B cell (primary cell): ENCODE measurements around the gene SLC4A5. TPM values are rescaled to one million over a fixed set of nuclear protein-coding genes. Genes with fewer than 3 reads are reported as not detected.
"Not testable (repeated sequence)": the region's sequence is repeated elsewhere in the genome, so short reads cannot be mapped to it uniquely, and the experiment has no call there.

Source experiments
- ATAC-seq: fragments of 200-7000 bp; cut with Tn5 transposase; one replicate; pipeline ENCODE4 v1.10.0; 2021; ENCODE audit warnings: low read depth, mild to moderate bottlenecking, moderate number of reproducible peaks, moderate library complexity
- CTCF ChIA-PET: fragments of 350-600 bp; sonication (Branson Sonifier 250); formaldehyde crosslinking; loops from one replicate; lab custom pipeline; 2021; ENCODE audit warnings: antibody characterized with exemption, inconsistent platforms; lab: Charles Lee
- POLR2A ChIA-PET: fragments of 350-600 bp; sonication (Branson Sonifier 250); formaldehyde crosslinking; loops from one replicate; lab custom pipeline; 2021; ENCODE audit warnings: antibody characterized with exemption; lab: Charles Lee
- DNase-seq: peaks from one replicate; pipeline ENCODE4 v3.0.0; 2013
- H2AFZ ChIP-seq: 2 replicates; pipeline ENCODE4 v1.6.1; 2012; ENCODE audit warnings: mild to moderate bottlenecking, low read depth, low read length; ENCODE audit not compliant: insufficient read depth, poor library complexity, severe bottlenecking
- H3K27ac ChIP-seq, 2 donors: 1 replicate in 1 of 2; 2 replicates in 1 of 2; pipeline ENCODE4 v1.5.1; 2012 to 2013; ENCODE audit warnings: low read length in 2 of 2, mild to moderate bottlenecking in 2 of 2, moderate library complexity in 1 of 2
- H3K27me3 ChIP-seq, 4 experiments: fragments of 200-600 bp in 1 of 4; sonication (generic) in 1 of 4; replicated peaks in 1 of 4; 1 replicate in 2 of 4; 2 replicates in 2 of 4; pipeline versions ENCODE4 v1.6.1 to v1.7.0; 2013 to 2016; ENCODE audit warnings: low read length in 3 of 4, mild to moderate bottlenecking in 2 of 4, mixed read lengths in 1 of 4, moderate library complexity in 1 of 4; ENCODE audit not compliant: insufficient read depth in 4 of 4, control insufficient read depth in 3 of 4; ENCODE audit errors: control extremely low read depth in 1 of 4
- H3K36me3 ChIP-seq, 2 experiments: replicated peaks in 1 of 2; 1 replicate in 1 of 2; 2 replicates in 1 of 2; pipeline versions ENCODE4 v1.6.1 to v1.7.1; 2013; ENCODE audit warnings: low read length in 1 of 2; ENCODE audit not compliant: insufficient read depth in 2 of 2, control insufficient read depth in 1 of 2; ENCODE audit errors: control extremely low read depth in 1 of 2, extremely low read depth in 1 of 2
- H3K4me1 ChIP-seq, 2 donors: fragments of 200-600 bp in 1 of 2; sonication (generic) in 1 of 2; 1 replicate in 1 of 2; 2 replicates in 1 of 2; pipeline versions ENCODE4 v1.5.1 to v1.6.1; 2013 to 2017; ENCODE audit warnings: low read length in 2 of 2; ENCODE audit not compliant: control insufficient read depth in 2 of 2, insufficient read depth in 2 of 2
- H3K4me2 ChIP-seq: replicated peaks from 2 replicates; pipeline ENCODE3; 2012; ENCODE audit warnings: mild to moderate bottlenecking, low read depth, low read length; ENCODE audit not compliant: poor library complexity, severe bottlenecking
- H3K4me3 ChIP-seq, 5 experiments: fragments of 200-600 bp in 1 of 5; sonication (generic) in 1 of 5; 1 replicate in 3 of 5; 2 replicates in 2 of 5; pipeline versions ENCODE4 v1.5.1 to v1.7.0; 2011 to 2016; ENCODE audit warnings: low read length in 4 of 5, mild to moderate bottlenecking in 4 of 5, low read depth in 2 of 5, control low read depth in 1 of 5, moderate library complexity in 1 of 5; ENCODE audit not compliant: insufficient read depth in 1 of 5; ENCODE audit errors: control extremely low read depth in 1 of 5, extremely low read depth in 1 of 5
- H3K79me2 ChIP-seq: fragments of 200-600 bp; sonication (generic); one replicate; pipeline ENCODE4 v1.6.0; 2016; ENCODE audit warnings: low read length; ENCODE audit not compliant: control insufficient read depth, insufficient read depth
- H3K9ac ChIP-seq: fragments of 200-600 bp; sonication (generic); 2 replicates; pipeline ENCODE4 v1.6.1; 2017; ENCODE audit warnings: mild to moderate bottlenecking, low read length, moderate library complexity
- H3K9me3 ChIP-seq, 3 donors: one replicate each; pipeline versions ENCODE4 v1.6.1 to v1.7.1; 2013; ENCODE audit warnings: low read length in 2 of 3; ENCODE audit not compliant: control insufficient read depth in 2 of 3, insufficient read depth in 1 of 3; ENCODE audit errors: control extremely low read depth in 1 of 3
- H4K20me1 ChIP-seq: 2 replicates; pipeline ENCODE4 v1.6.0; 2012; ENCODE audit warnings: mild to moderate bottlenecking, low read length; ENCODE audit not compliant: insufficient read depth, control insufficient read depth, poor library complexity, severe bottlenecking
- H3K27ac Mint-ChIP-seq: one replicate; pipeline ENCODE4 v1.8.0; 2021; ENCODE audit warnings: mixed read lengths
- H3K27me3 Mint-ChIP-seq: one replicate; pipeline ENCODE4 v1.8.0; 2021; ENCODE audit warnings: mixed read lengths
- H3K4me1 Mint-ChIP-seq: one replicate; pipeline ENCODE4 v1.8.0; 2021; ENCODE audit warnings: mixed read lengths
- H3K4me3 Mint-ChIP-seq: one replicate; pipeline ENCODE4 v1.8.0; 2021; ENCODE audit warnings: mixed read lengths
- H3K9me3 Mint-ChIP-seq: one replicate; pipeline ENCODE4 v1.8.0; 2022; ENCODE audit warnings: mixed read lengths; ENCODE audit not compliant: insufficient read depth
- EZH2 ChIP-seq: IDR thresholded peaks from 2 replicates; pipeline ENCODE4 v1.6.1; 2012; ENCODE audit warnings: borderline replicate concordance, low read depth, mild to moderate bottlenecking, moderate library complexity, low read length; ENCODE audit not compliant: insufficient read depth, poor library complexity, severe bottlenecking
- WGBS: methylation state at CpG from one replicate; pipeline ENCODE4 v1.1.5; 2013; ENCODE audit warnings: missing lambda C conversion rate; ENCODE audit not compliant: insufficient coverage; 5-methylcytosine and 5-hydroxymethylcytosine counted together
- intact Hi-C: fragments of 100-400 bp; cut with micrococcal nuclease; formaldehyde crosslinking; loops from one replicate; pipeline ENCODE4 v1.10.0; 2022
- polyA plus RNA-seq: library from polyadenylated mRNA; depleted of rRNA; stranded (reverse); fragments of >200 nt; gene quantifications from 2 replicates; pipeline ENCODE4 v1.2.3, GENCODE V29; 2012
- total RNA-seq, 2 donors: library from RNA; stranded (reverse); fragments of 120-200 nt in 1 of 2; gene quantifications; 1 replicate in 1 of 2; 2 replicates in 1 of 2; pipeline versions ENCODE4 v1.2.3 to v1.2.4, GENCODE V29; 2013 to 2022
- TF ChIP-seq, protein P1 (sequence below): fragments of 200-600 bp; IDR thresholded peaks from one replicate; pipeline ENCODE4 v1.8.0; 2022; ENCODE audit warnings: antibody characterized with exemption, mild to moderate bottlenecking

The SLC4A5 gene
- total and polyA plus RNA-seq, 2 donors (not counting 1 experiment from before 2014, with no cell fraction given) = 3.3 to 9.7 TPM

DNA sequence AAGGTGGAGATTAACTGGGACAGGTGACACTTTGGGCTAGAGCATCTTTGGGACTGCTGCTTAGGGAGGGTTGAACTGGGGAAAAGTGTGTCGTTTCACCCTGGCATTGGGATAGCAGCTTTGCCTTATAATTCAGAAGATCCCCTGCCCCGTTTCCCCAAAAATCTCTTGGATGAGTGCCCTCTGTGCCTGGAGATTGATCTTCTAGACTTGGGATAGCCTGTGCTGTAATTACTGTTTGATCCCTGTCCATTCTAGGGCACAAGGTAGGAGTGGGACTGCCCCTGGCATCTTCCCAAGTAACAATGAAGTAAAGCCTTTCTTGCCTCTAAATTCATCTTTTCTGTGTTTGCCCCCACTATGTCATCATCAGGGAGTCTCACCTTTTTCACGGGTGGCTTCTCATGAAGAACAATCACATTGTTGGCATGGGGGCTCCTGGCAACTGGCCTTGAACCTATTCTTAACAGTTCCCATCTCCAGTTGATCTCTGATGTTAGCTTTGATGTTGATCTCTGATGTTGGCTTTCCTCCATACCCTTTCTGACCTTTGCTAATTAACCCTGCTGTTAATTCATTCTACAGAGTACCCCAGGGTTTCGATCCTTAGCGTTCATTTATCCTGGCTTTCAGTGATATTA, 123.2 kb downstream of the SLC4A5 start:
- no peak overlapping the region for H3K27ac ChIP-seq
- H3K9ac ChIP-seq = no peak overlapping the region
- Mint-ChIP-seq H3K9me3 (no peaks in the 10 kb centered on the region), H3K27ac (no peak overlapping the region), H3K27me3 (no peaks in the 10 kb centered on the region), H3K4me3 (no peak overlapping the region), H3K4me1 (no peaks in the 10 kb centered on the region)
- no peaks in the 10 kb centered on the region for H3K27me3 ChIP-seq
- no peak for DNase-seq
- no peaks in the 10 kb centered on the region for H3K9me3 ChIP-seq
- ChIA-PET CTCF (interaction anchor here (0.7 kb wide), 1 partner anchor 127 kb away, joined by 4 read pairs; no protein-coding TSS in a partner anchor), POLR2A (no interaction called here)
- no peak for ATAC-seq
- H3K4me3 ChIP-seq = no peak overlapping the region
- no peaks in the 10 kb centered on the region for H3K79me2 ChIP-seq
- no peaks in the 10 kb centered on the region for H3K4me1 ChIP-seq
- 100% methylated on average over 3 of the region's 5 CpGs for WGBS
- peaks cover 0 to 8% of the 10 kb centered on the region in 2 experiments for H3K36me3 ChIP-seq
- no peak for TF ChIP-seq EZH2
- TF ChIP-seq, protein P1, sequence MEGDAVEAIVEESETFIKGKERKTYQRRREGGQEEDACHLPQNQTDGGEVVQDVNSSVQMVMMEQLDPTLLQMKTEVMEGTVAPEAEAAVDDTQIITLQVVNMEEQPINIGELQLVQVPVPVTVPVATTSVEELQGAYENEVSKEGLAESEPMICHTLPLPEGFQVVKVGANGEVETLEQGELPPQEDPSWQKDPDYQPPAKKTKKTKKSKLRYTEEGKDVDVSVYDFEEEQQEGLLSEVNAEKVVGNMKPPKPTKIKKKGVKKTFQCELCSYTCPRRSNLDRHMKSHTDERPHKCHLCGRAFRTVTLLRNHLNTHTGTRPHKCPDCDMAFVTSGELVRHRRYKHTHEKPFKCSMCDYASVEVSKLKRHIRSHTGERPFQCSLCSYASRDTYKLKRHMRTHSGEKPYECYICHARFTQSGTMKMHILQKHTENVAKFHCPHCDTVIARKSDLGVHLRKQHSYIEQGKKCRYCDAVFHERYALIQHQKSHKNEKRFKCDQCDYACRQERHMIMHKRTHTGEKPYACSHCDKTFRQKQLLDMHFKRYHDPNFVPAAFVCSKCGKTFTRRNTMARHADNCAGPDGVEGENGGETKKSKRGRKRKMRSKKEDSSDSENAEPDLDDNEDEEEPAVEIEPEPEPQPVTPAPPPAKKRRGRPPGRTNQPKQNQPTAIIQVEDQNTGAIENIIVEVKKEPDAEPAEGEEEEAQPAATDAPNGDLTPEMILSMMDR = no peak
- H3K4me2 ChIP-seq = no peak overlapping the region
- H2AFZ ChIP-seq = no peak overlapping the region
- no peaks in the 10 kb centered on the region for H4K20me1 ChIP-seq
- intact Hi-C loops = no loop called here

DNA sequence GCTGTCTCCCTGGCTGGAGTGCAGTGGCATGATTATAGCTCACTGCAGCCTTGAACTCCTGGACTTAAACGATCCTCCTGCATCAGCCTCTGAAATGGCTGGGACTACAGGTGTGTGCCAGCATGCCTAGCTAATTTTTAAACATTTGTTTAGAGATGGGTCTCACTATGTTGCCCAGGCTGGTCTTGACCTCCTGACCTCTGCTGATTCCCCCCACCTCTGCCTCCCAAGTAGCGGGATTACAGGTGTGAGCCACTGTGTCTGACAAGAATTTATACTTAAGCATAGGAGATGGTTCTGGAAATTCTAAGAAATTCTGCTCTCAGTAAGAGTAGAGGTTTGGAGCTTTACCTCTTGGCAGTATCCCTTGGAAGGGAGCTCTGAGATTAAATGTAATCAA, 126.6 kb downstream of the SLC4A5 start:
- intact Hi-C loops = no loop called here
- H3K36me3 ChIP-seq = peaks cover 4 to 16% of the 10 kb centered on the region in 2 experiments
- no peaks in the 10 kb centered on the region for H3K27me3 ChIP-seq
- TF ChIP-seq EZH2 = no peak
- TF ChIP-seq, protein P1 = no peak
- Mint-ChIP-seq H3K9me3 (no peaks in the 10 kb centered on the region), H3K27ac (no peak overlapping the region), H3K4me1 (peaks cover 8% of the 10 kb centered on the region), H3K27me3 (no peaks in the 10 kb centered on the region), H3K4me3 (no peak overlapping the region)
- H3K4me2 ChIP-seq = no peak overlapping the region
- WGBS = 100% methylated on average over 1 of the region's 2 CpGs
- CTCF ChIA-PET = interaction anchor here (1.2 to 3.4 kb wide), 4 partner anchors 12 to 118 kb away, joined by 4 to 9 read pairs (median 4); no protein-coding TSS in a partner anchor
- H3K4me1 ChIP-seq = peaks cover 8 to 11% of the 10 kb centered on the region in 2 donors
- no peak overlapping the region for H3K4me3 ChIP-seq
- no peak for DNase-seq
- no peaks in the 10 kb centered on the region for H4K20me1 ChIP-seq
- H3K79me2 ChIP-seq = peaks cover 5% of the 10 kb centered on the region
- no peak overlapping the region for H2AFZ ChIP-seq
- no peak overlapping the region for H3K9ac ChIP-seq
- H3K9me3 ChIP-seq = no peaks in the 10 kb centered on the region
- ATAC-seq = no peak
- no peak overlapping the region for H3K27ac ChIP-seq
- POLR2A ChIA-PET = no interaction called here

DNA sequence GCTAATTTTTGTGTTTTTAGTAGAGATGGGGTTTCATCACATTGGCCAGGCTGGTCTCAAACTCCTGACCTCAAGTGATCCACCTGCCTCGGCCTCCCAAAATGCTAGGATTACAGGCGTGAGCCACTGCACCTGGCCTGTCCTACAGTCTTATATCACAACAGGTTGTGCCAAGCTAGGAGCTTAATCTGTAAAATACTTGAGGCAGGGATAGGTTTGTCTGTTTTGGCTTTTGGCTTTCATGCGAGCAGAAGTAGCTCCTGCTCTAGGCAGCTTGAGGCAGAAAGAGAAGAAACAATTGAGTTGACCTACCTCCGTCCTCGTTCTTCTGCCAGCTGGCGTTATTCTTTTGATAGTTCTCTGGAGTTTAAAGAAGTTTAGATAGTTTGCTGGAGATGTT, 127.4 kb downstream of the SLC4A5 start:
- ATAC-seq, H3K9me3 Mint-ChIP-seq, DNase-seq, H3K9me3 ChIP-seq, H3K27me3 Mint-ChIP-seq, H3K27me3 ChIP-seq, H4K20me1 ChIP-seq, POLR2A ChIA-PET, H3K79me2 ChIP-seq, H3K4me2 ChIP-seq, H3K27ac ChIP-seq, H3K4me3 Mint-ChIP-seq, intact Hi-C loops, H3K4me3 ChIP-seq, H3K9ac ChIP-seq, H2AFZ ChIP-seq, H3K27ac Mint-ChIP-seq: not testable (repeated sequence)
- peaks cover 10% of the 10 kb centered on the region for H3K4me1 Mint-ChIP-seq
- Histone ChIP-seq H3K4me1 (peaks cover 8 to 11% of the 10 kb centered on the region in 2 donors), H3K36me3 (peaks cover 10 to 24% of the 10 kb centered on the region in 2 experiments)
- CTCF ChIA-PET = interaction anchor here (1.1 to 3.4 kb wide), 5 partner anchors 8 to 119 kb away, joined by 4 to 9 read pairs (median 4); no protein-coding TSS in a partner anchor
- 98% methylated on average over 3 of the region's 6 CpGs for WGBS
